CD4-positive, alpha-beta T cell (primary cell): ENCODE measurements around the gene PACSIN3. TPM values are rescaled to one million over a fixed set of nuclear protein-coding genes. Genes with fewer than 3 reads are reported as not detected.

ENCODE experiments used
- ATAC-seq: fragments of 200-7000 bp; cut with Tn5 transposase; one replicate; pipeline ENCODE4 v1.10.0; 2022; ENCODE audit warnings: mild to moderate bottlenecking; ENCODE audit not compliant: poor library complexity
- CTCF ChIA-PET: fragments of 350-600 bp; sonication (Branson Sonifier 250); formaldehyde crosslinking; loops from one replicate; lab custom pipeline; 2021; ENCODE audit warnings: antibody characterized with exemption, inconsistent platforms; lab: Charles Lee
- POLR2A ChIA-PET: fragments of 350-600 bp; sonication (Branson Sonifier 250); formaldehyde crosslinking; loops from one replicate; lab custom pipeline; 2021; ENCODE audit warnings: antibody characterized with exemption, inconsistent platforms; lab: Charles Lee
- DNase-seq, 14 experiments: peaks; one replicate each; pipeline ENCODE4 v3.0.0-alpha.2; 2013 to 2020; ENCODE audit warnings: mixed read lengths in 2 of 14
- H3K27ac ChIP-seq, 2 donors: one replicate each; pipeline versions ENCODE4 v1.5.1 to v1.7.0; 2013; ENCODE audit warnings: low read length in 2 of 2, low read depth in 1 of 2, mild to moderate bottlenecking in 1 of 2
- H3K27me3 ChIP-seq, 2 experiments: 1 replicate in 1 of 2; 2 replicates in 1 of 2; pipeline versions ENCODE4 v1.6.1 to v1.7.0; 2013; ENCODE audit warnings: low read length in 2 of 2, control low read depth in 1 of 2, mild to moderate bottlenecking in 1 of 2, moderate library complexity in 1 of 2; ENCODE audit not compliant: insufficient read depth in 2 of 2, control insufficient read depth in 1 of 2
- H3K36me3 ChIP-seq: one replicate; pipeline ENCODE4 v1.6.1; 2013; ENCODE audit warnings: low read length, control low read depth; ENCODE audit not compliant: insufficient read depth
- H3K4me1 ChIP-seq: one replicate; pipeline ENCODE4 v1.6.1; 2013; ENCODE audit warnings: low read length, control low read depth; ENCODE audit not compliant: insufficient read depth
- H3K4me3 ChIP-seq: one replicate; pipeline ENCODE4 v1.5.1; 2013; ENCODE audit warnings: mild to moderate bottlenecking, low read length, moderate library complexity
- H3K9me3 ChIP-seq, 2 experiments: 1 replicate in 1 of 2; 2 replicates in 1 of 2; pipeline versions ENCODE4 v1.6.1 to v1.7.0; 2013; ENCODE audit warnings: low read length in 2 of 2, mild to moderate bottlenecking in 2 of 2, control low read depth in 1 of 2, moderate library complexity in 1 of 2; ENCODE audit not compliant: control insufficient read depth in 1 of 2, insufficient read depth in 1 of 2
- H3K27ac Mint-ChIP-seq: one replicate; pipeline ENCODE4 v1.8.0; 2020; ENCODE audit warnings: mixed read lengths
- H3K27me3 Mint-ChIP-seq: one replicate; pipeline ENCODE4 v1.8.0; 2021; ENCODE audit warnings: mixed read lengths
- H3K36me3 Mint-ChIP-seq: one replicate; pipeline ENCODE4 v1.8.0; 2021; ENCODE audit warnings: low read depth, mixed read lengths
- H3K4me1 Mint-ChIP-seq: one replicate; pipeline ENCODE4 v1.8.0; 2021; ENCODE audit warnings: low read depth, mixed read lengths
- H3K4me3 Mint-ChIP-seq: one replicate; pipeline ENCODE4 v1.8.0; 2020; ENCODE audit warnings: mild to moderate bottlenecking, mixed read lengths
- H3K9me3 Mint-ChIP-seq: one replicate; pipeline ENCODE4 v1.8.0; 2020; ENCODE audit warnings: mixed read lengths
- intact Hi-C, 2 experiments: fragments of 100-400 bp; cut with DNase I in 1 of 2; cut with micrococcal nuclease in 1 of 2; formaldehyde crosslinking; loops; one replicate each; pipeline versions ENCODE4 v1.15.1 to v1.9.0; 2023 to 2025; cut with DNase I, micrococcal nuclease
- total RNA-seq, 174 experiments: library from RNA in 2 of 174; stranded (reverse) in 2 of 174; gene quantifications; one replicate each; pipeline ENCODE4 v1.2.3 and lab custom pipeline; 2021 to 2026
- TF ChIP-seq, protein P1 (sequence below): fragments of 200-600 bp; IDR thresholded peaks from one replicate; pipeline ENCODE4 v1.8.0; 2022; ENCODE audit warnings: antibody characterized with exemption, mild to moderate bottlenecking

Gene PACSIN3
- total RNA-seq, 2 experiments from 2014 or later = 0.27 TPM; not detected in 1

DNA sequence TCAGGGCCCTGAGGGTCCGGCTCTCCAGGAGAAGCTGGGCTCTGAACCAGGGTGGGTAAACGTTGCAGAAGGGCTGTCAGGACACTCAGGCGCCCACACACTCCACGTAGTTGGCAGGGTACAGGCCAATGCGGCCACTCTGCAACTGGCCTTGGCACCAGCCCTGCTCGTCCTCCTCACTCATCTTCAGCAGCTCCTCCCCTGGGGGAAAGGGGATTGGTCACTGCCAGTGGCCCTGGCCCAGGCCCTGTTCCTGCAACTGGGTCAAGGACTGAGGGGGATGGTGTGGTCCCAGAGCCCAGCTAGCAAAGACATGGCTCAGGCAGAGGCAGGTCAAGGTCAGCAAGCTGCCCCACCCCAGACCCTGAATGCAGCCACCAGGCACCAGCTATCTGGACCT, 8.4 kb downstream of the PACSIN3 start:
- peak overlapping the region; percentile 81 for H3K4me3 ChIP-seq
- ChIA-PET CTCF (interaction anchor here (0.6 to 3.1 kb wide), 7 partner anchors 9 to 651 kb away, joined by 3 to 13 read pairs (median 5); partner anchors contain the start of gene DDB2), POLR2A (interaction anchor here (0.8 to 3.8 kb wide), 11 partner anchors 9 to 276 kb away, joined by 3 to 47 read pairs (median 3); partner anchors contain the start of genes ACP2, DDB2, MADD and PACSIN3)
- no peaks in the 10 kb centered on the region for H3K9me3 ChIP-seq
- no peak for DNase-seq
- H3K27ac ChIP-seq = peak overlapping the region; percentile 90 to 92
- ATAC-seq = no peak
- Mint-ChIP-seq H3K27ac (peak overlapping the region; percentile 97), H3K9me3 (no peaks in the 10 kb centered on the region), H3K4me3 (peak overlapping the region; percentile 99), H3K36me3 (peaks cover 29% of the 10 kb centered on the region), H3K4me1 (peaks cover 46% of the 10 kb centered on the region), H3K27me3 (peaks cover 5% of the 10 kb centered on the region)
- intact Hi-C loops = loop anchor here (1.0 to 10.0 kb wide), 13 partner anchors 36 to 669 kb away; partner anchors contain the start of genes DDB2 (in 2 of the 2), PSMC3 (in 2 of the 2), ACP2 (in 1 of the 2) and ARHGAP1 (in 1 of the 2)
- H3K36me3 ChIP-seq = peaks cover 22% of the 10 kb centered on the region
- peaks cover 0 to 6% of the 10 kb centered on the region in 2 experiments for H3K27me3 ChIP-seq
- TF ChIP-seq, protein P1, sequence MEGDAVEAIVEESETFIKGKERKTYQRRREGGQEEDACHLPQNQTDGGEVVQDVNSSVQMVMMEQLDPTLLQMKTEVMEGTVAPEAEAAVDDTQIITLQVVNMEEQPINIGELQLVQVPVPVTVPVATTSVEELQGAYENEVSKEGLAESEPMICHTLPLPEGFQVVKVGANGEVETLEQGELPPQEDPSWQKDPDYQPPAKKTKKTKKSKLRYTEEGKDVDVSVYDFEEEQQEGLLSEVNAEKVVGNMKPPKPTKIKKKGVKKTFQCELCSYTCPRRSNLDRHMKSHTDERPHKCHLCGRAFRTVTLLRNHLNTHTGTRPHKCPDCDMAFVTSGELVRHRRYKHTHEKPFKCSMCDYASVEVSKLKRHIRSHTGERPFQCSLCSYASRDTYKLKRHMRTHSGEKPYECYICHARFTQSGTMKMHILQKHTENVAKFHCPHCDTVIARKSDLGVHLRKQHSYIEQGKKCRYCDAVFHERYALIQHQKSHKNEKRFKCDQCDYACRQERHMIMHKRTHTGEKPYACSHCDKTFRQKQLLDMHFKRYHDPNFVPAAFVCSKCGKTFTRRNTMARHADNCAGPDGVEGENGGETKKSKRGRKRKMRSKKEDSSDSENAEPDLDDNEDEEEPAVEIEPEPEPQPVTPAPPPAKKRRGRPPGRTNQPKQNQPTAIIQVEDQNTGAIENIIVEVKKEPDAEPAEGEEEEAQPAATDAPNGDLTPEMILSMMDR = no peak
- peaks cover 52% of the 10 kb centered on the region for H3K4me1 ChIP-seq

DNA sequence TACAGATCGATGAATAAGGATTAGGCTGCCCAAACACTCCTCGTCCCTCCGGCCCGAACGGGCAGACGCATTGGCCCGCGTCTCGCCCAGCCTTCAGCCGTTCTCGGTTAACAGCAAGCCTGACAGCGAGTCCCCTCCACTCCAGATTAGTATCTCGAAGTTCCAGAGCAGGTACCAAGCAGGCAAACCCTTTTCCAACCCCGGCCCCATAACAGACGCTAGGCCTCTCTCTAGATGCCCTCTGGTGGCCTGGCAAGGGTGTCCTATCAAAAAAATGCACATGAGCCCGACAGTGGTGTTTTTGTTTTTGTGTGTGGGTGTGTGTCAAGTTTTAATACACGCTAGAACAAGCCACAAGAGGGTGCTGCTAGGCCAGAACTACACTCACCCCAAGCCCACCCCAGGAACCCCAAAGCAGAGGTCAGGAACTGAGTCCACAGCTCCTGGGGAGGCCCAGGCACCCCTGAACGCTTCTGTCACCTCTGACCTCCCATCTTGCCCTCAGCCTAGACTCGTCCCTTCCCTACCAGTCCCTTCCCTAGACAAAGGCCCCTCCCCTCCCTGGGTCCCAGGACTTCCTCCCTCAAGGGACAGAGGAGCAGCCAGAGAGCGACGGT, 8.9 kb downstream of the PACSIN3 start:
- intact Hi-C loops = loop anchor here (1.0 to 10.0 kb wide), 13 partner anchors 37 to 670 kb away; partner anchors contain the start of genes DDB2 (in 2 of the 2), PSMC3 (in 2 of the 2), ACP2 (in 1 of the 2) and ARHGAP1 (in 1 of the 2)
- peak overlapping the region; percentile 97 for H3K27ac Mint-ChIP-seq
- H3K27me3 ChIP-seq = peaks cover 0 to 3% of the 10 kb centered on the region in 2 experiments
- TF ChIP-seq, protein P1 = peak; percentile 74
- POLR2A ChIA-PET = interaction anchor here (0.6 to 3.8 kb wide), 13 partner anchors 10 to 277 kb away, joined by 3 to 47 read pairs (median 3); partner anchors contain the start of genes ACP2, DDB2, MADD and PACSIN3
- H3K4me1 ChIP-seq = peaks cover 56% of the 10 kb centered on the region
- H3K27ac ChIP-seq = peak overlapping the region; percentile 90 to 92
- H3K27me3 Mint-ChIP-seq = peaks cover 5% of the 10 kb centered on the region
- peaks cover 34% of the 10 kb centered on the region for H3K36me3 Mint-ChIP-seq
- H3K4me1 Mint-ChIP-seq = peaks cover 48% of the 10 kb centered on the region
- ATAC-seq (peak; percentile 67), DNase-seq (peak; percentile 56 to 92 (median 69))
- peaks cover 27% of the 10 kb centered on the region for H3K36me3 ChIP-seq
- no peaks in the 10 kb centered on the region for H3K9me3 Mint-ChIP-seq
- CTCF ChIA-PET = interaction anchor here (0.6 to 3.1 kb wide), 7 partner anchors 10 to 650 kb away, joined by 3 to 13 read pairs (median 5); partner anchors contain the start of gene DDB2
- H3K4me3 ChIP-seq = peak overlapping the region; percentile 81
- H3K9me3 ChIP-seq = no peaks in the 10 kb centered on the region
- peak overlapping the region; percentile 99 for H3K4me3 Mint-ChIP-seq

DNA sequence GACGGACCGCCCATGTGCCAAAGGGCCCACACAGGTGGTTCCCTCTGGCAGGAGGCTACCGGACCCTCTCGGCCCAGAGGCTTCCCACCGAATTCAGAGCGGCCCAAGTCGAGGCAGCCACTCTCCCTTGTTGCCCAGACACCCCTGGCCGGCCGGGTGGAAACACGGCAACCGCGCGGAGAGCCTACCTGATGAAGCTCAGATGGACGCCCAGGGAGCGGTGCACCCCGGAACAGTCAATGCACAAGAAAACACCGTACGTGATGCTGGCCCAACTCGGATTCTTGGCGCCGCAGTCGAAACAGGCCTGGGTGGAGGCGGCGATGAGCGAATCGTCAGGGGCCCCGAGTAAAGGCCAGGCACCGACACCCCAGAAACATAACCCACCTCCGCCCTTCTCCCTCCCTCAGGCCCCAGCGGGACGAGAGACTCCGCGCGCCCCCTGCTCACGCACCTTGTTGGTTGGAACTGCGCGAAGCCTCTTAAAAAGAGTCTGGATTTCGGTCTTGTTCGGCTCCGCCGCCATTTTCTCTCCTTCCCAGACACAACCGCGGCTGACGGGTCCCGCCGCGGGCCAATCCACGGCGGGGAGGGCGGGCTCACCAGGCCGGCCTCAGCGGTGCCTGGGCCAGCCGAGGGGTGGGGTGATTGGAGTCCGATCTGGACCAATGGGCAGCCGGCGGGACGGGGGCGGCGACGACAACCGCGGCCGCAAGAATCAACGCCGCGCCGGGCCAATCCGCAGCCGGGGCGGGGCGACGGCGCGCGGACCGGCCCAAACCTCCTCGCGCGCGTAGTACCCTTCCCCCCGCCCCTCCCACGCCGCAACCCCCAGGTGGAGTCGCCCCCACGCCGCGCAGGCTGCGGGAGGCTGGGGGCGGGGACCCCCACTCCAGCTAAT, 9.7 kb downstream of the PACSIN3 start, which contains the start of gene ARFGAP2:
Gene ARFGAP2, minus strand, starts transcription at position 552 of the 901 bp plus-strand sequence. Its CDS starts 26 bp downstream, at position 526.
- Mint-ChIP-seq H3K36me3 (peaks cover 42% of the 10 kb centered on the region), H3K4me1 (peaks cover 54% of the 10 kb centered on the region), H3K9me3 (no peaks in the 10 kb centered on the region), H3K27ac (peak within 1 kb of the TSS; percentile 97), H3K4me3 (peak within 1 kb of the TSS; percentile 99), H3K27me3 (peaks cover 5% of the 10 kb centered on the region)
- TF ChIP-seq, protein P1 = no peak
- no peaks in the 10 kb centered on the region for H3K9me3 ChIP-seq
- intact Hi-C loops = loop anchor here (1.0 to 10.0 kb wide), 13 partner anchors 38 to 671 kb away; partner anchors contain the start of genes DDB2 (in 2 of the 2), PSMC3 (in 2 of the 2), ACP2 (in 1 of the 2) and ARHGAP1 (in 1 of the 2)
- H3K36me3 ChIP-seq = peaks cover 35% of the 10 kb centered on the region
- CTCF ChIA-PET = interaction anchor here (1.3 to 3.1 kb wide), 4 partner anchors 10 to 83 kb away, joined by 3 to 13 read pairs (median 8); partner anchors contain the start of gene DDB2
- peak; percentile 89 to 99 (median 95) for DNase-seq
- peaks cover 56% of the 10 kb centered on the region for H3K4me1 ChIP-seq
- H3K27ac ChIP-seq = peak within 1 kb of the TSS; percentile 90 to 96
- H3K27me3 ChIP-seq = no peaks in the 10 kb centered on the region
- peak; percentile 88 for ATAC-seq
- POLR2A ChIA-PET = interaction anchor here (0.6 to 3.8 kb wide), 11 partner anchors 11 to 278 kb away, joined by 3 to 47 read pairs (median 5); partner anchors contain the start of genes ACP2, DDB2, MADD and PACSIN3
- H3K4me3 ChIP-seq = peak within 1 kb of the TSS; percentile 100
